K562 (cell line): ENCODE measurements around the gene NFKBIB. TPM values are rescaled to one million over a fixed set of nuclear protein-coding genes. Genes with fewer than 3 reads are reported as not detected.

ENCODE experiments used
- CBFA2T3 ChIP-seq: fragments of 450-650 bp; IDR thresholded peaks from 2 replicates; pipeline ENCODE4 v1.6.1; 2017
- CBX1 ChIP-seq: sonication (generic); IDR thresholded peaks from 2 replicates; pipeline ENCODE4 v1.6.1; 2016; ENCODE audit warnings: antibody characterized with exemption, low read depth, mild to moderate bottlenecking
- CXXC5 ChIP-seq: fragments of 250-450 bp; sonication (Bioruptor Pico); IDR thresholded peaks from 2 replicates; pipeline ENCODE4 v1.8.0; 2022; ENCODE audit warnings: inconsistent platforms, mild to moderate bottlenecking, moderate library complexity
- HMGN3 ChIP-seq: IDR thresholded peaks from 2 replicates; pipeline ENCODE4 v1.6.1; 2011; ENCODE audit warnings: borderline replicate concordance, low read depth, mild to moderate bottlenecking, mixed read lengths, low read length; ENCODE audit not compliant: insufficient read length; ENCODE audit errors: extremely low read depth
- KLF10 ChIP-seq: fragments of 250-450 bp; sonication (Bioruptor Pico); IDR thresholded peaks from 2 replicates; pipeline ENCODE4 v1.6.1; 2021; ENCODE audit warnings: matching md5 sums
- NBN ChIP-seq: fragments of 450-650 bp; IDR thresholded peaks from 2 replicates; pipeline ENCODE4 v1.6.1; 2016; ENCODE audit warnings: low read depth, mild to moderate bottlenecking
- NFATC3 ChIP-seq: fragments of 450-650 bp; IDR thresholded peaks from 2 replicates; pipeline ENCODE4 v1.6.1; 2017; ENCODE audit warnings: mild to moderate bottlenecking
- NFIX ChIP-seq: fragments of 250-450 bp; sonication (Bioruptor Pico); IDR thresholded peaks from 2 replicates; pipeline ENCODE4 v1.4.0; 2020; ENCODE audit warnings: low read depth, mild to moderate bottlenecking, moderate library complexity
- NR4A1 ChIP-seq, 2 experiments: fragments of 250-450 bp in 1 of 2; fragments of 450-650 bp in 1 of 2; sonication (Bioruptor Pico) in 1 of 2; IDR thresholded peaks; 2 replicates each; pipeline versions ENCODE4 v1.4.0 to v1.6.1; 2016 to 2020; ENCODE audit warnings: mild to moderate bottlenecking in 2 of 2, missing compliant biosample characterization in 1 of 2, missing genetic modification characterization in 1 of 2, moderate library complexity in 1 of 2
- PHB ChIP-seq: fragments of 250-450 bp; sonication (Bioruptor Pico); IDR thresholded peaks from 2 replicates; pipeline ENCODE4 v1.5.0; 2021
- POLR2A ChIP-seq: fragments of 450-650 bp; conservative IDR thresholded peaks from 2 replicates; pipeline ENCODE4 v1.6.1; 2016
- POLR2B ChIP-seq: fragments of 450-650 bp; IDR thresholded peaks from 2 replicates; pipeline ENCODE4 v1.6.1; 2018; ENCODE audit warnings: low read depth; ENCODE audit not compliant: partially characterized antibody
- POLR2G ChIP-seq: fragments of 200-400 bp; formaldehyde crosslinking; IDR thresholded peaks from 2 replicates; pipeline ENCODE4 v1.6.1; 2017; ENCODE audit warnings: low read depth, mild to moderate bottlenecking, antibody characterized with exemption, low read length, moderate library complexity
- PTRF ChIP-seq: fragments of 450-650 bp; IDR thresholded peaks from 2 replicates; pipeline ENCODE4 v1.6.1; 2016; ENCODE audit warnings: mild to moderate bottlenecking, missing genetic modification characterization, missing compliant biosample characterization
- RBBP5 ChIP-seq: fragments of 200-600 bp; sonication (generic); IDR thresholded peaks from 2 replicates; pipeline ENCODE4 v1.6.1; 2012; ENCODE audit warnings: borderline replicate concordance, mild to moderate bottlenecking, low read length, control low read depth, inconsistent platforms; ENCODE audit not compliant: insufficient read depth, poor library complexity, severe bottlenecking
- RBFOX2 ChIP-seq: fragments of 200-400 bp; formaldehyde crosslinking; IDR thresholded peaks from 2 replicates; pipeline ENCODE4 v1.6.1; 2017; ENCODE audit warnings: low read depth, mild to moderate bottlenecking, low read length, moderate library complexity
- SAP30 ChIP-seq: fragments of 200-600 bp; sonication (generic); IDR thresholded peaks from 2 replicates; pipeline ENCODE4 v1.6.1; 2012; ENCODE audit warnings: borderline replicate concordance, low read depth, mild to moderate bottlenecking, moderate library complexity, low read length, control low read depth, inconsistent platforms; ENCODE audit not compliant: insufficient read depth, poor library complexity, severe bottlenecking
- SNRNP70 ChIP-seq: fragments of 200-400 bp; formaldehyde crosslinking; optimal IDR thresholded peaks from 2 replicates; pipeline ENCODE3; 2017; ENCODE audit warnings: low read depth, low read length
- ZBTB1 ChIP-seq: sonication (generic); formaldehyde crosslinking; IDR thresholded peaks from 2 replicates; pipeline ENCODE4 v1.8.1; 2023; ENCODE audit warnings: missing genetic modification reagents, low read depth, mild to moderate bottlenecking, borderline replicate concordance
- ZNF212 ChIP-seq: fragments of 450-650 bp; formaldehyde crosslinking; IDR thresholded peaks from 2 replicates; pipeline ENCODE4 v1.4.0; 2020; ENCODE audit warnings: mild to moderate bottlenecking
- ZNF263 ChIP-seq: sonication (generic); formaldehyde crosslinking; IDR thresholded peaks from 2 replicates; pipeline ENCODE4 v1.8.0; 2022; ENCODE audit warnings: mild to moderate bottlenecking, missing genetic modification reagents, borderline replicate concordance
- ZNF311 ChIP-seq: fragments of 250-450 bp; sonication (Bioruptor Pico); IDR thresholded peaks from 2 replicates; pipeline ENCODE4 v1.4.0; 2020; ENCODE audit warnings: mild to moderate bottlenecking, moderate library complexity
- ZNF449 ChIP-seq: fragments of 250-450 bp; sonication (Bioruptor Pico); IDR thresholded peaks from 2 replicates; pipeline ENCODE4 v1.8.0; 2022; ENCODE audit warnings: moderate library complexity, mild to moderate bottlenecking, inconsistent platforms
- ZNF780A ChIP-seq: fragments of 250-450 bp; sonication (Bioruptor Pico); IDR thresholded peaks from 2 replicates; pipeline ENCODE4 v1.5.0; 2021; ENCODE audit warnings: mild to moderate bottlenecking
- polyA plus RNA-seq, 8 experiments: library from polyadenylated mRNA; depleted of rRNA in 4 of 8; stranded (reverse) in 5 of 8; unstranded in 3 of 8; fragments of >200 nt; fragmentation: Nextera tagmentation in 2 of 8; fragmentation: Illumina TruSeq in 1 of 8; extraction: Ambion mirVana in 2 of 8; extraction: Trizol in 1 of 8; gene quantifications; 2 replicates each; pipeline versions ENCODE4 v1.2.1 to v1.2.3, GENCODE V29; 2011 to 2014; ENCODE audit warnings: inconsistent platforms in 1 of 8, missing spikeins in 1 of 8
- total RNA-seq, 7 experiments: library from RNA; depleted of rRNA in 6 of 7; stranded (reverse); fragments of >200 nt in 6 of 7; fragmentation: Illumina TruSeq in 2 of 7; extraction: Trizol in 2 of 7; gene quantifications; 2 replicates each; pipeline versions ENCODE4 v1.2.1 to v1.2.3, GENCODE V29; 2011 to 2021; ENCODE audit warnings: low replicate concordance in 1 of 7
- TF ChIP-seq, protein P1 (sequence below): fragments of 250-450 bp; sonication (Bioruptor Pico); IDR thresholded peaks from 2 replicates; pipeline ENCODE4 v1.4.0; 2020; ENCODE audit warnings: mild to moderate bottlenecking, moderate library complexity
- TF ChIP-seq, protein P2 (sequence below): fragments of 250-450 bp; sonication (Bioruptor Pico); IDR thresholded peaks from 2 replicates; pipeline ENCODE4 v1.5.1; 2021; ENCODE audit warnings: mild to moderate bottlenecking

The NFKBIB gene
- total and polyA plus RNA-seq, 9 of the 15 experiments (the other 6 are each of a cell fraction or from before 2014, with no cell fraction given): 1.5 to 44.9 (median 10.4) TPM

DNA sequence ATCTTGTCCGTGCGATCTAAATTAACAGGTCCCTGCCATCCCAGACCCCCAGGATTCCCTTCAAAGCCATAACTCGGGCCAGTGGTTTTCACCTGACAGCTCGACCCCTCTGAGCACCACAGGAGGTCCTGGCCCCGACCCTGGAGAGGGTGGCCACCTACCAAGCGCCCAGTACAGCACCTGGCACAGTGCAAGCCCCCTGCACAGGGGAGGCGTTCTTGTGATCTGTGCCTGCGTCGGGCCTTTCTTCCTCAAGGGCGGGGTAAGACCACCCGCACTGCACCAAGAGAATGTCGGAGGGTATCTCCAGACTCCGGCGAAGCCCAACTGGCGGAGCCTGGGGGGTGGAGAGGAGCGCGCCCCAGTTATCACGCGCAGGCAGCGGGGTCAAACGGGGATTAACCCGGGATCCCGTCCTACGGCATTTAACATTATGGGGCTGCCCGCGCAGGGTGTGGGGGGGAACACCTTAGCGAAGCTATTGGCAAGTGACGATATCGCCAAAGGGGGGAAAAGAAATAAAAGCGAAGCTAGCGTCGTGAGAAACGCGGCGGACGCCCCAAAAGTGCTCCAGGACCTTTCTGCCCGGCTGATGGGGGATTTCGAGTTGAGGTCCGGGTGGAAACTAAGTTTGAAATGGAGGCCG lies 48.7 kb upstream of the NFKBIB start (continued):
- TF ChIP-seq PTRF (tag) (no peak), POLR2G (peak; percentile 3; the same call in 1 of the 2 replicates), CBFA2T3 (peak; percentile 46; the same call in 1 of the 2 replicates), RBBP5 (no peak), NFATC3 (no peak), ZNF212 (CRISPR knock-in tag) (no peak), RBFOX2 (peak; percentile 55), NR4A1 (CRISPR knock-in tag; IDR thresholded peaks at IDR 0.05) (no peak), NR4A1 (tag; IDR thresholded peaks at IDR 0.05) (no peak), POLR2A (peak; percentile 6; the same call in 1 of the 2 replicates), SNRNP70 (no peak), ZBTB1 (CRISPR knock-in tag) (no peak; the same call in 1 of the 2 replicates), NFIX (CRISPR knock-in tag) (no peak), ZNF449 (CRISPR knock-in tag) (no peak), SAP30 (no peak), PHB (CRISPR knock-in tag) (no peak), KLF10 (no peak), POLR2B (no peak), CXXC5 (CRISPR knock-in tag) (no peak), ZNF780A (no peak), CBX1 (no peak), ZNF311 (CRISPR knock-in tag) (no peak), NBN (no peak), HMGN3 (no peak), ZNF263 (CRISPR knock-in tag) (0 out of 2 replicates have a peak, but pooled peaks have one; percentile 38)
- TF ChIP-seq, protein P1, sequence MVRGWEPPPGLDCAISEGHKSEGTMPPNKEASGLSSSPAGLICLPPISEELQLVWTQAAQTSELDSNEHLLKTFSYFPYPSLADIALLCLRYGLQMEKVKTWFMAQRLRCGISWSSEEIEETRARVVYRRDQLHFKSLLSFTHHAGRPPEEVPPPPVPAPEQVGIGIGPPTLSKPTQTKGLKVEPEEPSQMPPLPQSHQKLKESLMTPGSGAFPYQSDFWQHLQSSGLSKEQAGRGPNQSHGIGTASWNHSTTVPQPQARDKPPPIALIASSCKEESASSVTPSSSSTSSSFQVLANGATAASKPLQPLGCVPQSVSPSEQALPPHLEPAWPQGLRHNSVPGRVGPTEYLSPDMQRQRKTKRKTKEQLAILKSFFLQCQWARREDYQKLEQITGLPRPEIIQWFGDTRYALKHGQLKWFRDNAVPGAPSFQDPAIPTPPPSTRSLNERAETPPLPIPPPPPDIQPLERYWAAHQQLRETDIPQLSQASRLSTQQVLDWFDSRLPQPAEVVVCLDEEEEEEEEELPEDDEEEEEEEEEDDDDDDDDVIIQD: no peak
- TF ChIP-seq, protein P2, sequence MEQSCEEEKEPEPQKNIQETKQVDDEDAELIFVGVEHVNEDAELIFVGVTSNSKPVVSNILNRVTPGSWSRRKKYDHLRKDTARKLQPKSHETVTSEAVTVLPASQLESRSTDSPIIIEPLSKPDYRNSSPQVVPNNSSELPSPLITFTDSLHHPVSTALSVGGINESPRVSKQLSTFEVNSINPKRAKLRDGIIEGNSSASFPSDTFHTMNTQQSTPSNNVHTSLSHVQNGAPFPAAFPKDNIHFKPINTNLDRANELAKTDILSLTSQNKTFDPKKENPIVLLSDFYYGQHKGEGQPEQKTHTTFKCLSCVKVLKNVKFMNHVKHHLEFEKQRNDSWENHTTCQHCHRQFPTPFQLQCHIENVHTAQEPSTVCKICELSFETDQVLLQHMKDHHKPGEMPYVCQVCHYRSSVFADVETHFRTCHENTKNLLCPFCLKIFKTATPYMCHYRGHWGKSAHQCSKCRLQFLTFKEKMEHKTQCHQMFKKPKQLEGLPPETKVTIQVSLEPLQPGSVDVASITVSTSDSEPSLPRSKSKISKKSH (CRISPR knock-in tag): no peak
